H1 (cell line): Measurements from ENCODE around the gene DPP3.

ENCODE experiments used
- ASH2L ChIP-seq: fragments of 200-600, 300-600 bp; sonication (generic); IDR thresholded peaks from one replicate; pipeline ENCODE4 v1.7.1; 2017; ENCODE audit warnings: low read length
- ATF3 ChIP-seq: IDR thresholded peaks from 2 replicates; pipeline ENCODE4 v1.6.1; 2011; ENCODE audit warnings: low read depth, mild to moderate bottlenecking, low read length; ENCODE audit not compliant: insufficient read depth
- EGR1 ChIP-seq: IDR thresholded peaks from 2 replicates; pipeline ENCODE4 v1.6.1; 2011; ENCODE audit warnings: low read depth, low read length, borderline replicate concordance
- EP300 ChIP-seq, 2 experiments: IDR thresholded peaks; 1 replicate in 1 of 2; 2 replicates in 1 of 2; pipeline ENCODE4 v1.6.1; 2011 to 2012; ENCODE audit warnings: low read depth in 2 of 2, low read length in 2 of 2, mild to moderate bottlenecking in 2 of 2, borderline replicate concordance in 1 of 2, inconsistent platforms in 1 of 2, moderate library complexity in 1 of 2
- POLR2A ChIP-seq, 2 experiments: IDR thresholded peaks; 1 replicate in 1 of 2; 2 replicates in 1 of 2; pipeline ENCODE4 v1.6.1; 2011; ENCODE audit warnings: low read depth in 2 of 2, low read length in 2 of 2, mild to moderate bottlenecking in 2 of 2; ENCODE audit errors: control extremely low read depth in 1 of 2
- ZNF274 ChIP-seq: IDR thresholded peaks from 2 replicates; pipeline ENCODE4 v1.7.0; 2012; ENCODE audit warnings: low read length, borderline replicate concordance; ENCODE audit errors: extremely low read depth

- TF ChIP-seq EGR1 (no peak), ASH2L (no peak), ZNF274 (no peak), ATF3 (no peak), POLR2A (IDR thresholded peaks at IDR 0.05; ENCODE audit: control extremely low read depth in 1 of 2, low read depth in 2 of 2, low read length in 2 of 2) (no peak), EP300 (IDR thresholded peaks at IDR 0.05; ENCODE audit: borderline replicate concordance in 1 of 2, low read depth in 2 of 2, low read length in 2 of 2) (no peak)
These were observed 66.2 kb downstream of the DPP3 start, which contains the start of gene ACTN3 for GRCh38 chr11:66546368-66546965.
